ENCODE measurements around the gene KLHL3. TPM values are rescaled to one million over a fixed set of nuclear protein-coding genes. Genes with fewer than 3 reads are reported as not detected.

Gene KLHL3
- total RNA-seq, 1 donor from 2014 or later: 5.4 TPM

DNA sequence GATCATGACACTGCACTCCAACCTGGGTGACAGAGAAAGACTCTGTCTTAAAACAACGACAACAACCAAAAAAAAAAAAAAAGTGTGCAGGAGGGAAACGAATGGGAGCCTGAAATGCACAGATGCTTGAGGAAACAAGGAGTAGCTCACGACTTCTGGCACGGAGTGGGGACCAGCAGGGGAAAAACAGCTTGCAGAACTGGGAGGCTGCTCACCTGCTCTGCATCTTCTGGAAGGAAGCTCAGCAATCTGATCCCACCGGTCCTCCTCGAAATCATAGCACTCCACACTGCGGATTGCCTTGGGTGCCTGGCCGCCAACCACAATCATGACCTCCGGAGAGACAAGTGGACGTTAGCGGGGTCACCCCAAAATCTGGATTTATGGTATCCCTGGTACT, 96.2 kb downstream of the KLHL3 start:
- intact Hi-C loops (cut with micrococcal nuclease): no loop called here

DNA sequence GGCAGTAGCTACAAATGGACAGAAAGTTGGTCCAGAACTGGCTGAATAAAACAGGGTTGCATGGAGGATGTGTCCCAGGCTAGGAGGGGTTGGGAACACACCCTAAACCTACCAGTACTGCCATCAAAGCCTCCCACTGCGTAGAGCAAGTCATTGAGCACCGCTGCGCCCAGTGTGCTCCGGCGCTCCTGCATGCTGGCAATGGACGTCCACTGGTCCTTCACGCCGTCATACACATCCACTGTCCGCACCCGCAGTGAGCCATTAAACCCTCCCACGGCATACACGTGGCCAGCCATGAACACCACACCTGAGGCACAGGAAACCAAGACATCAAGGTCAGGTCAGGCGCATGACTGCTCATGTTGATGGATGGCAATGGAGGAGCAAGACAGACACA, 97.0 kb downstream of the KLHL3 start:
- intact Hi-C loops (cut with micrococcal nuclease): no loop called here

DNA sequence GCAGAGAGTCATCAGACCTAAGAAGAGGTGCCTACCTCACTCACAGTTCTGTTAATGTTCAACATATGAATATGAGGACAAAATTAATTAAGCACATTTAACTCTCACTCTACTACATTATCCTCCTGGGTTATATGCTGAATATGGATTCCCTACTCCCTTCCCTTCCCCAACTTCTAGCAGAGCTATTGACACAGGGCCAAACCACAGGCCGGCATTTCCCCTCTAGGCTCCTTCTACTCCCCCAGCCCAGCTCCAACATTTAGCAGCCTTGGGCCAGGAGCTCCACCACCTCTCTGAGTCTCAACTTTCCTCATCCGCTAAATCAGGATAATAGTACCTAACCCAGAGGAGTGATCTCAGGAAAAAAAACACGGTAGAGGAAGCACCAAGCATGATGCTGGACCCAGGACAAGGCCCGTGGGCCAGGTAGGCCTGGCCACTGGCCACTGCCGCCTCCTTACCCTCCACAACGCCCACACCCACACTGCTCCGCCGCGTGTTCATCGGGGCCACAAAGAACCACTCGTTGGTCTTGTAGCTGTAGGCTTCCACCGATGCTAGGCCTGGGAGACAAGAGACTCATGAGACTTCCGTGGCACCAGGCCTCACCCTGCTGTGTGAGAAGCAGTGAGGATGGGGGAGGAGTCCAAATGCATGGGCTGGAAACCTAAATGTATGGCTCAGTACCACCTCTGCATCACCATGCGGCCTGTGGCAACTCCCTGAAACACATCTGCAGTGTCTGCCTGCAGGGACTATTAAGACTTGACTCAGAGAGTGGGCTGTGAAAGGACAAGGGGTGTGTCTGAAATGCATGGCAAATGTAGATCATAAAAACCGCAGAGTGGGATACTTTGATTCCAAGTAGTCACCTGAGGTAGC, 98.8 kb downstream of the KLHL3 start:
- intact Hi-C loops (cut with micrococcal nuclease): no loop called here

DNA sequence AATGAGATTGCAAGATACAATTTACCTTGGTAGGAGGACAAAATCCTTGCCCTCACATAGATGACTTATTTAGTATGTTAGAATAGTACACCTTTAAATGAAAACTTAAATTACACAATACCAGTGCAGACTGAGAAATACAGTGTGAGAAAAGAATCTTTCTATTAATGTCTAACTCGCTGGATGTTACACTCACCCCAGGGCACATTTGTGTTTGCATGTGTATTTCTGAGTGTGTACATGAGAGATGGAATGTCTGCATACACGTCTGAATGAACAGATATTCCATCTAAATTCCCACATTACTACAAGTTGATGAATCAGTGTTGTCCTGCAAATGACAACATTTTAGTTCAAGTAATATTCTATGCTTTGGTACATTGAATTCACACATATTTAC, 99.8 kb downstream of the KLHL3 start:
- intact Hi-C loops (cut with micrococcal nuclease): no loop called here

DNA sequence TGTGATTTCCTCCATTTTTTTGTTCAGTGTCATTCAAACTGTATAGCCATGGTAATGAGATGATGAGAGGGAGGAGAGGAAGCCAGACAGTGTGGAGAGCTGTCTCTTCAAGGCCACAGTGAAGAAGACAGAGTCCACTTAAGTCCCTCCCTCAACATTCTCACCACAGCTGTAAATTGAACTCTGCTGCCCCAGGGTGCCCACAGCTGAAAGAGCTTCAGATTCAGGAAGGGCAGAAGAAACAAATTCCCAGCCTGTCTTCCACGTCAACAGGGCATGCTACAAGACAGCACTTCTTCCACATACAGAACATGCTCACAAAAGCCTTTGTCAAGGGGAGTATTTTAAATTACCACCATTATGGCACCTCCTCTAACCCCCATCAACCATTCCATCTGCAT, 100.4 kb downstream of the KLHL3 start:
- intact Hi-C loops (cut with micrococcal nuclease): no loop called here

DNA sequence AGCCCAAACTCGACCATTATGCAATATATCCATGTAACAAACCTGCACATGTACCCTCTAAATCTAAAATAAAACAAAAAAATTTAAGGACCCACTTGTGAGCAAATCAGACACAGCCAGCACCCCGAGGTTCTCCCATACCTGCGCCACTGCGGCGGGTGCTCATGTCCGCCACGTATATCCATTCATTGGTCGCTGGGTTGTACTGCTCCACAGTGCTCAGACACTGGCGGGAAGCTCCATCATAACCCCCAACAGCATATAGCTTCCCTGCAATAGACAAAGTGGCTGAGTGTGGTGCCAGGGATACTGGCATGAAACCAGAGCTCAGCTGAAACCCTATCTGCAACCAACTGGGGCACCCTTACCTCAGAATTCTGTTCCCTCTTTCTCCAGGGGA, 102.0 kb downstream of the KLHL3 start:
- intact Hi-C loops (cut with micrococcal nuclease): no loop called here

DNA sequence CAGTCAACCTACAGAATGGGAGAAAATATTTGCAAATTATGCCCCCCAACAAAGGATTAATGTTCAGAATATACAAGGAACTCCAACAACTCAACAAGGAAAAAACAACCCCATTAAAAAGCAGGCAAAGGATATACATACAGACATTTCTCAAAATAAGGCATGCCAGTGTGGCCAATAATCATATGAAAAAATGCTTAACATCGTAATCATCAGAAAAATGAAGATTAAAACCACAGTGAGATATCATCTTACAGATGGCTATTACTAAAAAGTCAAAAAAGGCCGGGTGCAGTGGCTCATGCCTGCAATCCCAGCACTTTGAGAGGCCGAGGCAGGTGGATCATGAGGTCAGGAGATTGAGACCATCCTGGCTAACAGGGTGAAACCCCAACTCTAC, 103.2 kb downstream of the KLHL3 start:
- intact Hi-C loops (cut with micrococcal nuclease): no loop called here

DNA sequence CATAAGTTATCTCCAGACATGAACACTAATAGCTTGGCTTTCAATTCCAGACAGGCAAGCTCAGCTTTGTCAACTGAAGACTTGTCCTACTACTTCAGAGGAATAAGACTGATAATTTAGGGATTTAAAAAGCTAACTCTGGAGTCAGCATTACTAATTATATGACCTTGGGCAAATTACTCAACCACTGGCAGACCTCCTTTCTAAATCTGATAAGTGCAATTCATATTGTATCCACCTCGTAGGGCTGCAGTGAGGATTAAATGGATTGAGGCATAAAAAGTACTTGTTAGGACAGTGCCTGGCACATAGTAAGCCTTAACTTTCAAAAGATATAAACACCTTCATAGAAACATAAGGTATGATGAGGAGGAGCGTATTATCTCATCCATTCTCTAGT, 104.4 kb downstream of the KLHL3 start:
- intact Hi-C loops (cut with micrococcal nuclease): no loop called here

DNA sequence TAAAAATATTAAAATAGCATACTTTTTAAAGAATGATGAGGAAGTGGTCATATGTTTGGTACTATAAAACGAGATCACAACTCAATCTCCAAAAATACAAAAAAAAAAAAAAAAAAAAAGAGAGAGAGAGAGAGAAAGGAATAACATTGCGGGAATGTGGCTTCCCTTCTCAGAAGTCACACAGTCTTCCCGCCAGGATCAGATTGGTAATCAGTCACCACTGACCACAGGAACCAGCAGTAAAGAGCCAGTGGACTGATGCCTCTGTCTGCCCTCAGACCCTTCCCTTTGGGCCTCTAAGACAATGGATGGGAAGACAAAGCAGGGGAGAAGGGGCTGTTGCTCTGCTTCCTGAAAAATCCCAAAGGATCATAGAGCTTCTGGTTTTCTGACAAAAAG, 104.9 kb downstream of the KLHL3 start:
- intact Hi-C loops (cut with micrococcal nuclease): no loop called here

DNA sequence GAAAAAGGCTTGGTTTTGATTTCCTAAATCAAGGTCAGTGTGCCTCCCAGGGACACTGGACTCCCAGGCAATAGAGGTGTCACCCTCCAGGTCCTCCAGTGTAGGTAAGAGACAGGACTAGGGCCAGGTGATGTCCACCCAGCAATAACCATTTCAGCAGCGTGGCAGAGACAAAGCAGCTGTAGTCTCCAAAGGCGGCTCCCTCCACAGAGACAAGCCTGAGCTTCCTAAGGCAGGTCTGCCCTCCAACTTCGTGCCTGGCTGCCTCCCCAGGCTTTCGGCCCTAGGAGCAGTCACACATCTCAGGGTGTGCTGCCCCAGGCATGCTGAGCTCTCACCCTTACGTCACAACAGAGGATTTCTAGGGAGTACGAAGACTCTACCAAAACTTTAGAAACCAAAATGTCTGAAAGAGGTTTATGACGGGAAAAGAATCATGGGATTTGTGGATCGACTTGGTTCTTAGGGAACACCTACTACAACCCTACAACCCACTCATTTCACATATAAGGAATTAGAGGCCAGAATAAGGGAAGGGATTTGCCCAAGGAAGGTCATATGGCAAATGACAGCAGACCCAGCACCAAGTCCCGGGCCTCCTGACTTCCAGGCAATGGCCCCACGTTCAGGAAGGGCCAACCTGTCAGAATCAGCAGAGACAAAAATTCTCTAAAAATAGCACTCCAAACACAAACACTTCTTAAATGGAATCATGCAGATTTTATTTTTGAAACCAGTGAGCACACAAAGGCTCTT, 105.5 kb downstream of the KLHL3 start:
- intact Hi-C loops (cut with micrococcal nuclease): no loop called here

DNA sequence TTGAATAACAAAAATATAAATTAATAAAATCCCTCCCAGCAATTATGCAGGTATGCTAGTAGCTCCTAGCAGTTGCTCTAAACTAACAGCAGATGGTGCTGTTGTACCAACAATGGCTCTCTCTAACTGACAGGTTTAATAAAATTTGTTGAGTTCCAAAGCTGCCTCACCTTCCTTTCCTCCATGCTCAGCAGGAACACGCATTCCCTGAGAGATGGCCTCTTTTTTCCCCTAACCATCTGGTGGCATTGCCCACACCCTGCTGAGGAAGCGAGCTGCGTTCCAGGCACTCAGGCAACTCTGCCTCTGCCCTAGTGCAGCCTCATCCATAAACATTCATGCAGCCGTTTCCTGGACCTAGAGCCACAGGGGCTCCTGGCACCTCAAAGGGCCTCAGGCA, 106.2 kb downstream of the KLHL3 start:
- intact Hi-C loops (cut with micrococcal nuclease): loop anchor here (1.0 to 10.0 kb wide), 3 partner anchors 31 to 505 kb away; partner anchors contain the start of gene NME5

DNA sequence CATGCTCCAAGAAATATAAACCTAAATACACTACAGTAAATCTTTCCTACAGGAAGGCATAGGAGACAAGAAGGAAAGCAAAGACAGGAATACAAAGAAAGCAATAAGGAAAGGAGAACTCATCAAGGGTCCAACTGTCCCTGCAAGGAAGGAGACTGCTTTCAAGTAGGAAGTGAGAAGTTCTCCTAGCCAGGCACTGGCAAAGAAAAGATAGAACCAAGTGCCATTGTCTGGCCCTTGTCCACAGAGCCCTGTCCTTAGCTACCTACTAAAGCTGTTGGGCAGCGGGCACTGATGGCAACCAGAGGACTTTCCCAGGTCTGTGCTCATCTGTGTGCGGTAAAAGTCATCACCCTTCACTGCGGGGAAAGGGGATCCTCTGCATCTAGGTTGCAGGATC, 108.2 kb downstream of the KLHL3 start:
- intact Hi-C loops (cut with micrococcal nuclease): loop anchor here (10.0 kb wide), 1 partner anchor 507 kb away; the partner anchor contains the start of gene NME5

DNA sequence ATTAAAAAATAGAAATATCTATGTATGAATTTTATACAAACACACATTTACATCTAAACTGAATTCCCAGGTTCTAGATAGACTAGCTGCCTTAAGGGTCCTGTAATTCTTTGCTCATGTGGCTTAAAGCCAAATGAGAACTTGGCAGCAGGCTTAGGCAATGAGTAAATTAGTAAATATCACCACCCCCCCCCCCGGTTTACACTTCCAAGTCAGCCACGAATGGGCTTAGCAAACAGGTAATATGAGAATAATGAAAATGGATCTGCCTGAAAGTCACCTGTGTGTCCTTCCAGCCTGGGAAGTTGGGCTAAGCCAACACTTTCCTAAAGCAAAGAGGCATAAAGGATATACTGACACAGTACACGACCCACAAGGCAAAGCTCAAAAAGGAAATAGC, 108.6 kb downstream of the KLHL3 start:
- intact Hi-C loops (cut with micrococcal nuclease): loop anchor here (10.0 kb wide), 1 partner anchor 508 kb away; the partner anchor contains the start of gene NME5

DNA sequence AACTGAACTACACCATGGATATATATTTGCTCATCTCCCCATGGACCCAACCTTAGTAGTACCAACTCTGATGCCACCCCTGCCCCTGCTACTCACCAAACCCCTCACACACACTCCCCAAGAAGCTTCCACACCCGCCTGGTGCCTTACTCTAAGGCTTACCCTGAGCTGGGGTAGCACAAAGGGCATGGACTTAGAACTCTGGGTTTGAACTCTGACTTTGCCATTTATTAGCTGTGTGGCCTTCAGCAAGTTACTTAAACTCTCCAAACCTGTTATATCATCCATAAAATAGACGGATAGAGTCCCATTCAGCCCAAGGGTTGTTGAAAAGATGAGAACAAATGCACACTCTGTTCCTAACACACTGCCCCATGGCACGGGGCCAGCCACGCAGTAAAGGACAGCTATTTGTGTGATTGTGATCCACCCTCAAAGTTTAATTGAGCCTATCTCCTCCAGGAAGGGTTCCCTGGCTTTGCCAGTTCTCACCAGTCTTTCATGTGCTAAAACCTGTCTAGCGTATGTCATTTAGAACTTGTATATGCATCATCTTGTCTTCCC, 111.0 kb downstream of the KLHL3 start:
- intact Hi-C loops (cut with micrococcal nuclease): loop anchor here (10.0 kb wide), 1 partner anchor 510 kb away; the partner anchor contains the start of gene NME5

DNA sequence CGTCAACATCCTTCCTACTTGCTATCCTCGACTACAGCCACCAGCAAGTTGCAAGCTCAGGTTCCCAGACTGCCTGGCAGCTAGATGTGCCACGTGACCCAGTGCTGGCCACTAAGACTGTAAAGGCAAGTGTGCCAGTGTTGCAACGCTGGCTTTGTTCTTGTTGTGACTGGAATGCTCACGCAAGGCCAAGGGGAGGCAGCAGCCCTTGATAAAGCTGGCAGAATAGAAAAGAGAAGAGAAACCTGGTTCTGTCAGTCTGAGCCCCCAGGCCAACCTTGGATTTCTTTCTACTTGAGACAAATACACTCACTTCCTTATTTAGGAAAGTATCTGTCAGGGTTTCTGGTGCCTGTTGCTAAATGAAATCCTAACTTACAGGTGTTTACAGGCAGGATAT, 113.0 kb downstream of the KLHL3 start:
- intact Hi-C loops (cut with micrococcal nuclease): loop anchor here (10.0 kb wide), 1 partner anchor 512 kb away; the partner anchor contains the start of gene NME5

DNA sequence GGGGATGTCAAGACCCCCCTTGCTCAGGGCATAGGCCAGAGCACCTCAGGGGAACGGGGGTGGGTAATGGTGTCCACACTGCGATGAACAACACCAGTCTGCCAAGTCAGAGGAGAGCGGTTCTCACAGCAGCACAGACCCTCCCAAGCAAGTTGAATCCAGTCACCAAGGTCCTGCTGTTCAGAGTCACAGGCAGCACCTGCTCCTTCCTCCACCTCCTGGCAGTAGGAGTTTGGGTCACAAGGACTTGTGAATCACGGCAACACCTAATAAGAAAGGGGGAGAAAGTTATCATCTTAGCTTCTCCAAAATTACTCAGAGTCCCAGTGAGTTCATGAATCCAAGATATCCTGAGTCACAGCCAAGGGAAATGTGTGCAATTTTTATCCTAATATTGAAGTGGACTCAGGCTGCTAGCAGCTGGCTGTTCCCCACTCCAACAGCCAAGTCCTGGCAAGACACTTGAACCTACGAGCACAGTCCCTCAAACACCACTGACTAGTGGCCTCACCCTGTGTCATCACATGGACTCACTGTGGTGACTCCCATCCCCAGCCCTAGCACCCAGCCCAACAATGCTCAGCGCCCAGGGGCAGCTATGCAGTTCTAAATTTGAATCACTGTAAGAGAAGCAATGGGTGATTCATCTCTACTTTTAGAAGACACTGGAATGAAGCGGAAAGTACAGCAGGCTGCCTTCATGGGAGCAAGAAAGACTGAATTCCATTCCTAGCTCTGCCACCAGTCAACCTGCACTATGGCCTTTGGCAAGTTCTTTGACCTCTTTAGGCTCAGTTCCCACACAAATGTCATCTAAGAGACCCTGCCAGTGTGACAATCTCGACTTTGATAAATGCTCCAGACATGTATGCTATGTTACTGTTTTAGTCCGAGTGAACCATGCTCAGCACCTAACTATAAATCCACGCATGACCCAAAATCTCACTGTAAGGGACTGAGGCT, 113.7 kb downstream of the KLHL3 start:
- intact Hi-C loops (cut with micrococcal nuclease): loop anchor here (10.0 kb wide), 1 partner anchor 513 kb away; the partner anchor contains the start of gene NME5

DNA sequence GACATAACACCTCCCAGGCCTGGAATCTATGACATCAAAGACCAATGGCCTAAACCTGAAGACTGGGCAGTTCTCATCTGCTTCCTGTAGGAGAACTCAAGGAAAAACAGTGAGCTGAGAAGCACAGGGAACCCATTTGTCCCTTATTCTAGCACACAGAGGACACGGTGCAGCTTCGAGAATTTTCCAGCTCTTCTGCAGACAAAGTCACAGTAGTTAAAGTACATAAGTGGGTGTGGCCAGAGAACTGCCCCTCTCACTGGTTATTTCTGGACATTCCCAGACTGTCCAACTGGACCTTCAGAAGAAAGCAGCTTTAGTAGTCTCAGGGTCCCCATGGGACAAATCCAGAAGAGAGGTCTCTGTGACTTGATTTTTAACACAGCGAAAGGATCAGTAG, 114.6 kb downstream of the KLHL3 start:
- intact Hi-C loops (cut with micrococcal nuclease): loop anchor here (10.0 kb wide), 1 partner anchor 513 kb away; the partner anchor contains the start of gene NME5

DNA sequence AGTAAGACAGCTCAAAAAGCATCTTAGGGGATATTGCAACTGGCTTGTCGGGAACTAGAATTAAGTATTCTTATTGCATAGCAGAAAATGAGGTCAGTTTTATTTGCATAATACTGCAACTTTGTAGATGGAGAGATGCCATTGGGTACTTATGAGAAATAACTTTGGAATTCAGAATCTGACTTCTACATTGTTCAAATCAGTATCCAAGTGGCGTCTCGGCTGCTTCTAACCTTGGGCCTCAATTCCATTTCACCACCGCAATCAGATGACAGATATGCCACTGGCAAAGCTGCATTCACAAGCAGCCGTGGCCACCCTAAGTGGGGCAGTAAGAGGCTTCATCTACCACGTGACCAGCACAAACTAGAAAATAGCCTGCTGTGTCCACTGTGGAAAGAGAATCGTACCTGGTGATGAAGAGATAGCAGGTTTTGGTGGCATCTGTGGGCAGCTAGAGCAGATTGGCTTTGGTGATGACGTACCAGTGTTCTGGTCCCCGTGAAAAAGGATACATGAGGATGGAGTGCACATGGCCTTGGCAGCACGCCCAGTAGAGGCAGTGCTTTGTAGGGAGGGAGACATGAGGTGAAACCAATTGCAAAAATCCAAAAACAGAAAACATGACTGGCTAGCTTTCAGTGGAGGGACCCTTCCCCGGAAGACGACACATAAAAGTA, 116.6 kb downstream of the KLHL3 start:
- intact Hi-C loops (cut with micrococcal nuclease): no loop called here

DNA sequence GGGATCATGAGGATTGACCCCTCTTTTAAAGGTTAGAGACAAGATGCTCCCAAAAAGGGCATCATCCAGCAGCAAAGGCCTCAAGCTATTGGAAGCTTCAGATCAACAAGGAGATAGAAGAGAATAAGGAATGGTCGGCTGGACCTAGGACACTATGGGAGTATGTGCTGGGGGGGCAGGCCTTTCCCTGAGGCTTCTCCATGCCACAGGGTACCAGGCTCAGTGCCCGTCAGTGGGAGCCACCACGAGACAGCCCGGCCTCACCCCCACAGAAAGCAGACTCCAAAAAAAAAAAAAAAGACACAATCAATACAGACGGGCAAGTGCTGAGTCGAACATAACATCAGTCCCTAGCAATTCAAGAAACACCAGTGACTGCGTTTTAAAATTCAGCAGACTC, 117.4 kb downstream of the KLHL3 start:
- intact Hi-C loops (cut with micrococcal nuclease): no loop called here

All from T-helper 2 cell treated with Interferon-gamma antibody and Interleukin-4, amounts not matched to agents 100 ng/mL and 5 ng/mL, for 36 hours (primary cell).